Erythroblast (primary cell): Measurements from ENCODE around the gene FGF2.
"Not testable (repeated sequence)": the region's sequence is repeated elsewhere in the genome, so short reads cannot be mapped to it uniquely, and the experiment has no call there.

Experiments used
- GATA1 ChIP-seq: IDR thresholded peaks from 2 replicates; pipeline ENCODE4 v1.6.1; 2011; ENCODE audit warnings: low read depth, mild to moderate bottlenecking, control low read depth, low read length, moderate library complexity
- POLR2A ChIP-seq: IDR thresholded peaks from 2 replicates; pipeline ENCODE4 v1.6.1; 2011; ENCODE audit warnings: mild to moderate bottlenecking, low read length

DNA sequence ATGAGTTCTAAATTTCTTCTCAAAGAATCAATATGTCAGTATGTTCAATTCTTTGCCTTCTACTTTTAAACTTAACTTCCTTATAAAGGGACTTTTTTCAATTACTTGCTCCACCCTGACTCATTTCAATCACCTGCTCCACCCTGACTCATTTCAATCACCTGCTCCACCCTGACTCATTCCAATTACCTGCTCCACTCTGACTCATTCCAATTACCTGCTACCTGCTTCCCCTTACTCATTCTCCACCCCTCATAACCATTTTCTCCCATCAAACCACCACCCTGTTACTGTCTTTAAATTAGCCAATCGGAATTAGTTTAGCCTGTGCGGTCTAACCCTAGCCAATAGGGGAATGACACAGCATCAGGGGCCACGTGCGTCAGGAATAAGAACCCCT, 40.3 kb upstream of the FGF2 start:
- not testable (repeated sequence) for TF ChIP-seq POLR2A, GATA1
